Calu3 (cell line): ENCODE data around the gene ANAPC7. TPM values are rescaled to one million over a fixed set of nuclear protein-coding genes. Genes with fewer than 3 reads are reported as not detected.
A peak's percentile ranks its signal among the peaks of the same experiment; 100 is the strongest.
"Not testable (repeated sequence)": the region's sequence is repeated elsewhere in the genome, so short reads cannot be mapped to it uniquely, and the experiment has no call there.

ENCODE experiments used
- BruUV-seq: library from RNA; stranded (reverse); fragments of 400-500 nt; replicated peaks from 2 replicates; lab custom pipeline; 2021; lab: Mats Ljungman, UMichigan
- CTCF ChIA-PET: fragments of 300-600 bp; sonication (Branson Sonifier 250); formaldehyde crosslinking; loops from one replicate; lab custom pipeline; 2022; ENCODE audit warnings: antibody characterized with exemption; lab: Charles Lee
- DNase-seq: peaks from one replicate; pipeline ENCODE4 v3.0.0; 2022
- H3K27ac Mint-ChIP-seq: one replicate; pipeline ENCODE4 v1.8.0; 2022; ENCODE audit warnings: mixed read lengths; ENCODE audit not compliant: unreplicated experiment
- H3K27me3 Mint-ChIP-seq: one replicate; pipeline ENCODE4 v1.8.0; 2022; ENCODE audit warnings: mixed read lengths; ENCODE audit not compliant: unreplicated experiment
- H3K36me3 Mint-ChIP-seq: one replicate; pipeline ENCODE4 v1.8.0; 2022; ENCODE audit warnings: mild to moderate bottlenecking, moderate library complexity, mixed read lengths; ENCODE audit not compliant: insufficient read depth, unreplicated experiment
- H3K4me1 Mint-ChIP-seq: one replicate; pipeline ENCODE4 v1.8.0; 2022; ENCODE audit warnings: mild to moderate bottlenecking, low read depth, mixed read lengths; ENCODE audit not compliant: unreplicated experiment
- H3K4me3 Mint-ChIP-seq: one replicate; pipeline ENCODE4 v1.8.0; 2022; ENCODE audit warnings: mild to moderate bottlenecking, low read depth, moderate library complexity, mixed read lengths; ENCODE audit not compliant: unreplicated experiment
- H3K9me3 Mint-ChIP-seq: one replicate; pipeline ENCODE4 v1.8.0; 2022; ENCODE audit warnings: low read depth, mixed read lengths; ENCODE audit not compliant: unreplicated experiment
- CTCF ChIP-seq: fragments of 200-600 bp; IDR thresholded peaks from one replicate; pipeline ENCODE4 v1.8.0; 2022; ENCODE audit warnings: antibody characterized with exemption; ENCODE audit not compliant: unreplicated experiment
- intact Hi-C: fragments of 100-400 bp; cut with micrococcal nuclease; formaldehyde crosslinking; loops from one replicate; pipeline ENCODE4 v1.10.0; 2022; ENCODE audit not compliant: unreplicated experiment
- total RNA-seq: library from RNA; stranded (reverse); gene quantifications from 2 replicates; pipeline ENCODE4 v1.2.3, GENCODE V29; 2022

Gene ANAPC7
- total RNA-seq, 1 experiment from 2014 or later = 136 TPM

- BruUV-seq = no TSS peak
- CTCF ChIA-PET = interaction anchor here (0.7 kb wide), 1 partner anchor 13 kb away, joined by 3 read pairs; no protein-coding TSS in a partner anchor
- peaks cover 47% of the 10 kb centered on the region for H3K36me3 Mint-ChIP-seq
- no peak overlapping the region for H3K4me3 Mint-ChIP-seq
- no peak for DNase-seq
- no peaks in the 10 kb centered on the region for H3K9me3 Mint-ChIP-seq
- intact Hi-C loops = no loop called here
- H3K27me3 Mint-ChIP-seq = no peaks in the 10 kb centered on the region
- TF ChIP-seq CTCF = no peak
- no peaks in the 10 kb centered on the region for H3K4me1 Mint-ChIP-seq
- H3K27ac Mint-ChIP-seq = no peak overlapping the region
These were observed 40.9 kb upstream of the ANAPC7 start for GRCh38 chr12:110444455-110444854.

- CTCF ChIA-PET = interaction anchor here (0.6 kb wide), 1 partner anchor 262 kb away, joined by 3 read pairs; no protein-coding TSS in a partner anchor
- no peak overlapping the region for H3K4me3 Mint-ChIP-seq
- H3K27me3 Mint-ChIP-seq = no peaks in the 10 kb centered on the region
- intact Hi-C loops = no loop called here
- TF ChIP-seq CTCF = no peak
- H3K4me1 Mint-ChIP-seq = no peaks in the 10 kb centered on the region
- no peaks in the 10 kb centered on the region for H3K9me3 Mint-ChIP-seq
- H3K27ac Mint-ChIP-seq = no peak overlapping the region
- DNase-seq = no peak
- peaks cover 53% of the 10 kb centered on the region for H3K36me3 Mint-ChIP-seq
- BruUV-seq = no TSS peak
These were observed 32.7 kb upstream of the ANAPC7 start for GRCh38 chr12:110436231-110436630.

- H3K4me3 Mint-ChIP-seq = peak overlapping the region; percentile 80
- H3K27me3 Mint-ChIP-seq = no peaks in the 10 kb centered on the region
- no peak for DNase-seq
- intact Hi-C loops = loop anchor here (1.0 to 5.0 kb wide), 2 partner anchors 332 to 390 kb away; no protein-coding TSS in a partner anchor
- H3K27ac Mint-ChIP-seq = peak overlapping the region; percentile 72
- CTCF ChIA-PET = interaction anchor here (0.5 to 1.7 kb wide), 22 partner anchors 12 to 919 kb away, joined by 3 to 18 read pairs (median 4); partner anchors contain the start of genes ANAPC7, ANKRD13A, ARPC3 and ATP2A2
- BruUV-seq = no TSS peak
- H3K9me3 Mint-ChIP-seq = no peaks in the 10 kb centered on the region
- H3K36me3 Mint-ChIP-seq = peaks cover 48% of the 10 kb centered on the region
- H3K4me1 Mint-ChIP-seq = no peaks in the 10 kb centered on the region
- no peak for TF ChIP-seq CTCF
These were observed 28.6 kb upstream of the ANAPC7 start for GRCh38 chr12:110431957-110432587.

- H3K9me3 Mint-ChIP-seq, H3K4me1 Mint-ChIP-seq, H3K27ac Mint-ChIP-seq, H3K4me3 Mint-ChIP-seq, CTCF ChIA-PET, DNase-seq, BruUV-seq, H3K27me3 Mint-ChIP-seq: not testable (repeated sequence)
- intact Hi-C loops = loop anchor here (5.0 kb wide), 1 partner anchor 387 kb away; no protein-coding TSS in a partner anchor
- H3K36me3 Mint-ChIP-seq = peaks cover 25% of the 10 kb centered on the region
These were observed 26.2 kb upstream of the ANAPC7 start for GRCh38 chr12:110429676-110430075.

- DNase-seq = no peak
- no peaks in the 10 kb centered on the region for H3K4me1 Mint-ChIP-seq
- no peak for TF ChIP-seq CTCF
- BruUV-seq = no TSS peak
- CTCF ChIA-PET = no interaction called here
- no peaks in the 10 kb centered on the region for H3K9me3 Mint-ChIP-seq
- H3K4me3 Mint-ChIP-seq = no peak overlapping the region
- H3K27me3 Mint-ChIP-seq = no peaks in the 10 kb centered on the region
- no peak overlapping the region for H3K27ac Mint-ChIP-seq
- intact Hi-C loops = no loop called here
- peaks cover 10% of the 10 kb centered on the region for H3K36me3 Mint-ChIP-seq
These were observed 22.9 kb upstream of the ANAPC7 start for GRCh38 chr12:110426406-110426805.
